ENCODE data around the gene SPINT2.
"Not testable (repeated sequence)": the region's sequence is repeated elsewhere in the genome, so short reads cannot be mapped to it uniquely, and the experiment has no call there.

Gene SPINT2

GRCh38 chr19:38264486-38265212 lies at the start of gene SPINT2:
Gene SPINT2, plus strand, starts transcription at chr19:38264573. Its CDS starts 320 bp downstream, at chr19:38264893.
- in situ Hi-C loops (cut with HindIII; ENCODE audit: low sequenced_read_pairs), result no loop called here

- in situ Hi-C loops (cut with HindIII; ENCODE audit: low sequenced_read_pairs), result loop anchor here (10.0 kb wide), 1 partner anchor 72 kb away; no protein-coding TSS in a partner anchor
These were observed 47.4 kb upstream of the SPINT2 start for GRCh38 chr19:38216785-38217641.

GRCh38 chr19:38218204-38218603 lies 46.2 kb upstream of the SPINT2 start:
- in situ Hi-C loops (cut with HindIII; ENCODE audit: low sequenced_read_pairs), result loop anchor here (10.0 kb wide), 1 partner anchor 73 kb away; no protein-coding TSS in a partner anchor

DNA sequence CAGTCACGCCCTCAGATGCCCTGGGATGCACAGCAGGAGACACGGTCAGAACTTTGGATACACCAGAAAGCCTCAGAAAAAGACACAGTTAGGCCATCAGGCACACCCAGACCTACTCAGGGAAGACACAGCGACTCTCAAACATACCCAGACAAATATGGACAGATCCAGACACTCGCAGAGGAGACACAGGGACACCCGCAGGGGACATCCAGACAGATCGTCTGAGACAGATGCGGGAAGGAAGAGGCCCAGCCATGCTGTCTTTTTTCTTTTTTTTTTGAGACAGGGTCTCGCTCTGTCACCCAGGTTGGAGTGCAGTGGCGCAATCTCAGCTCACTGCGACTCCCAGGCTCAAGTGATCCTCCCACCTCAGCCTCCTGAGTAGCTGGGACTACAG lies 45.2 kb upstream of the SPINT2 start:
- in situ Hi-C loops (cut with HindIII; ENCODE audit: low sequenced_read_pairs), result loop anchor here (10.0 kb wide), 1 partner anchor 74 kb away; no protein-coding TSS in a partner anchor

DNA sequence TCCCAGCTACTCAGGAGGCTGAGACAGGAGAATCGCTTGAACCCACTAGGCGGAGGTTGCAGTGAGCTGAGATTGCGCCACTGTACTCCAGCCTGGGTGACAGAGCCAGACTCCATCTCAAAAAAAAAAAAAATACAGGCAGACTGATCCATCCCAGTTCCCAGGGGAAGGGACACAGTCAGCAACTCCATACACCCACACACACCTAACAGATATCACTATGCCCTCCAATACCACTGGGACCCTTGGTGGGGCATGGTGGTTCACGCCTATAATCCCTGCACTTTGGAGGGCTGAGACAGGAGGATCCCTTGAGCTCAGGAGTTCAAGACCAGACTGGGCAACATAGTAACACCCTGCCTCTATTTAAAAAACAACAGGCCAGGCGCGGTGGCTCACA lies 43.0 kb upstream of the SPINT2 start:
- in situ Hi-C loops (cut with HindIII; ENCODE audit: low sequenced_read_pairs), result no loop called here

DNA sequence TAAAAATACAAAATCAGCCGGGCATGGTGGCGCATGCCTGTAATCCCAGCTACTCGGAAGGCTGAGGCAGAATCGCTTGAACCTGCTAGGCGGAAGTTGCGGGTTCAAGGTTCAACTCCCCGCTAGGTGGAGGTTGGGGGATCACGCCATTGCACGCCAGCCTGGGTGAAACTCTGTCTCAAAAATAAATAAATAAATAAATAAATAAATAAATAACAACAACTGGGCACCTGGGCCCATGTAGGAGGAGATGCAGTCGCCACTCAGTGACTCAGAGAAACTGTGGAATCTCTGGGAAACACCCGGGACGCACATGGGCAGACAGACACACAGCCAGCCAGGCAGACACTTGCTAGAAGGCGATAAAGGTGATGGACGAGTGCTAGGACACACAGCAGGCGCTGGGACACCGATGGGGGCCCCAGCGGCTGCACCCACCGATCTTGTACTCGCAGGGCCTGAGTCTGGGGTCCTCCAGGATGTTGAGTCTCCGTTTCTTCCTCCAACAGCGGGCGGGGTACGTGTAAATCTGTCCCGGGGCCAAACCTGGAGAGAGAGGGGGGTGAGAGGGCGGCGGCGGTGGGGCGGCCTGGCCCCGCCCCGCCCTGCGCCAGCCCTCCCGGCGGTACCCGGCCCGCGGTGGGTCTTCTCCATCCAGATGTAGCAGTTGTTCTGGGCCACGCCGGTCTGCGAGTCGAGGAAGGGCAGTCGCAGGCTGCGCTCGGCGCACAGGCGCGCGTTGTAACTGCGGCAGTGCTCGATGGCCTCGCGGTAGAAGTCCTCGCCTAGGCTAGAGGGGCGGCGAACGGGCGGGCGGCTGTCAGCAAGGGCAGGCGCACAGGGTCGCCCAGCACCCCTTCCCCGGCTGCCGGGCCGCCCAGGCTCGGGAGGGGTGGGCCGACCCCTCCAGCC lies 42.2 kb upstream of the SPINT2 start:
- in situ Hi-C loops (cut with HindIII; ENCODE audit: low sequenced_read_pairs), result no loop called here

DNA sequence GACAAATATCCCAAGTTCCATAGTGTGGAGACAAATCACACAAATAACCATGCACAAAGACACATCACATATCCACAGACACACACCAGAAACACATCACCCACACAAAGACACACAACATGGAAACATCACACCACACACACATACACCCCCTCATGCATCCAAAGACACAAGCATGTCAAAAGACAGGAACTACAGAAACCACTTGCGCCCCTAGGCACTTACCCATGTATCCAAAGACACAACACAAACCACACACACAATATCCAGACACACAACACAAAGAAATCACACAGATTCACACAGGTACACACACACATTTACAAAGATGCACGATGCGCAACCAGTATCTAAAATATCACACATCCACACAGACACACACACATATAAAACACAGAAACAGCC lies 41.3 kb upstream of the SPINT2 start:
- in situ Hi-C loops (cut with HindIII; ENCODE audit: low sequenced_read_pairs), result no loop called here

GRCh38 chr19:38223617-38224013 lies 40.8 kb upstream of the SPINT2 start:
- in situ Hi-C loops (cut with HindIII; ENCODE audit: low sequenced_read_pairs), result no loop called here

- in situ Hi-C loops (cut with HindIII; ENCODE audit: low sequenced_read_pairs), result no loop called here
These were observed 40.1 kb upstream of the SPINT2 start, which contains the start of gene DPF1 for GRCh38 chr19:38224014-38224862. Gene DPF1, minus strand, starts transcription at chr19:38224222. Its CDS starts 80 bp downstream, at chr19:38224142.

- in situ Hi-C loops (cut with HindIII; ENCODE audit: low sequenced_read_pairs), result not testable (repeated sequence)
These were observed 39.5 kb upstream of the SPINT2 start for GRCh38 chr19:38224863-38225218.

DNA sequence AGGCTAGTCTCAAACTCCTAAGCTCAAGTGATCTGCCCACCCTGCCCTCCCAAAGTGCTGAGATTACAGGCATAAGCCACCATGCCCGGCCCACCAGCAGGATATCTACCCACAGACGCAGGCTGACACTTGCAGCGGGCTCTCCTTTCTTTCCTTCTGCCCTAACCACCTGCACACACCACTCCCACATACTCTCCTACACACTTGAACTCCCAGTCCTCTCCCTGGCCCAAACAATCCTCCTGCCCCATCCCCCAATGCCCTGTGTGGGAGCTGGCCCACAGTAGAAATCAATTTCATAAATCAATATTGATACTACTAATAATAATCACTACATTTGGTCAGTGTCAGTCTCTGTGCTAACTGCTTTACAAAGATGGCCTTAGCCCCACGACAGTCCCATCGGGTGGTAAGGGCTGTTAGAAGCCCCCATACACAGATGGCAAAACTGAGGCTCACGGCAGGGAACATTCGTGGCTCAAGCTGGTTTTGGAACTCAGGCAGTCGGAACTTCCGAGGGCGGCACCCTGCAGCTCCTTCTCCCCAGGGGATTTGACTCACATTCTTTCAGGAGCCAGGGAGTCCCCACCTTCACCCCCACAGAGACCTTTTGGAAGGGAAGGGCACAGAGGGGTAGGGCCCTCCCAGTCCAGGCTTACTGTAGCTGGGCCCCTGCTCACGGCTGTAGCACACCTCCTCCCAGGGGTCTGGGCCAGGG lies 36.9 kb upstream of the SPINT2 start:
- in situ Hi-C loops (cut with HindIII; ENCODE audit: low sequenced_read_pairs), result no loop called here

DNA sequence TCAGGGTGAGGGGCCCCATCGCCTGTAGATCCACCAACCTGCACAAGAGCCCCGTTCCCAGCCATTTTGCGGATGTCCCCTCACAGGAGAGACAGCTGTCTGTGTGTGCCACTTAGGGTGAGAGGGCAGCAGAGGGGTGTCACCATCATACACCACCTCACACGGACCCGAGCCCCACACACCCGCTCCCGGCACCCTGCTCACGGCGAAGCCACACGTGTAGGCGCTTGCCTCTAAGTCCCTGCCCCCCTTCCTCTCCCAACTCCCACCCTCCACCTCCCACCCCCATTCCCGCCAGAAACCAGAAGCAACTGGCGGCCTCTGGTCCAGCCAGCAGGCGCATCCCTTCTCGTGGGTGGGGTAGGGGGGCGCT lies 36.4 kb upstream of the SPINT2 start:
- in situ Hi-C loops (cut with HindIII; ENCODE audit: low sequenced_read_pairs), result no loop called here

DNA sequence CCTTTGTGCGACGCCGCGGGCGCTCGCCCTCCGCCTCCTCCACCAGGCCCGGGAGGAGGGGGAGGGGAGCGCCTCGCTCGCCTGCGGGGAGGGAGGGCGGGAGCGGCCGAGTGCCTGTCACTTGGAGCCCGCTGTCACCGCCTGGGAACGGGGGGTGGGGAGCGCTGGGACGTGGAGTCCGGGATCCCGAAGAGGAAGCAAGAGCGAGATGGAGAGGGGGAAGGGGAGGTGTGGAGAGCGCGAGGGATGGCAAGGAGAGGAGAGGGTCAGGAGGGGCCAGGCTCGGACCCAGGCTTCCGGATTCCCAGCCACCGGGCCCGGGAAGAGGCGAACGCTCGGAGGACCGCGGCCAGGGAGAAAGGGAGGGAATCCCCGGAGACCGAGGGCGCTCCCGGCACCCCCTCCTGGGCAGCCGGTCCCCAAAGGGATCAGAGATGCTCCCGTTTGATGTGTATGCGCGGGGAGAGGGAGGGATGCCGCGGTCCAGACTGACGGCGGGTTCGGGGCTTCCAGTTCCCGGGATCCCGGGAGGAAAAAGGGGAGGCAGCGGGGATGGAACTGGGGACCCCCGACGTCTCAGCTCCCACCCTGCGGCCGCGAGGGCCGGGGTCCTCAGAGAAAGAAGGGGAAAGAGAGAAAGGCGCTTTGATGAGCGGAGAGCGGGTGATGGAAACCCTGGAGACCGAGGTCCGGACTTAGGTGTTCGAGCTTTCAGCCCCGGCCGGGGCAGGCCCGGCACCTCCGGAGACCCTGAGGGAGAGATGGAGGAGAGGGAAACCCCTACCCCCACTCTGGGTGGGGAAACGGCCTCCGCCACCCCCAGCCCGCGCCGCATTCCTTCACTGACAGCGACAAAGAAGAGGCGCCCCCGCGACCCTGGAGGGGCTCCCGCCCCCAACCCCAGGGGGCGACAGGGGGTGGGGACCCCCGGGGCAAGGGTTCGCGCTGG lies 35.6 kb upstream of the SPINT2 start:
- in situ Hi-C loops (cut with HindIII; ENCODE audit: low sequenced_read_pairs), result no loop called here

- in situ Hi-C loops (cut with HindIII; ENCODE audit: low sequenced_read_pairs), result no loop called here
These were observed 34.7 kb upstream of the SPINT2 start for GRCh38 chr19:38229585-38230073.

- in situ Hi-C loops (cut with HindIII; ENCODE audit: low sequenced_read_pairs), result not testable (repeated sequence)
These were observed 33.8 kb upstream of the SPINT2 start for GRCh38 chr19:38230506-38231133.

GRCh38 chr19:38231918-38232317 lies 32.5 kb upstream of the SPINT2 start:
- in situ Hi-C loops (cut with HindIII; ENCODE audit: low sequenced_read_pairs), result no loop called here

- in situ Hi-C loops (cut with HindIII; ENCODE audit: low sequenced_read_pairs), result no loop called here
These were observed 30.6 kb upstream of the SPINT2 start for GRCh38 chr19:38233740-38234251.
